ENCODE results near the gene IGLL1. TPM values are rescaled to one million over a fixed set of nuclear protein-coding genes. Genes with fewer than 3 reads are reported as not detected.
"Not testable (repeated sequence)": the region's sequence is repeated elsewhere in the genome, so short reads cannot be mapped to it uniquely, and the experiment has no call there.

Gene IGLL1
- total and polyA plus RNA-seq, 10 donors: 0.26 TPM; not detected in 9

DNA sequence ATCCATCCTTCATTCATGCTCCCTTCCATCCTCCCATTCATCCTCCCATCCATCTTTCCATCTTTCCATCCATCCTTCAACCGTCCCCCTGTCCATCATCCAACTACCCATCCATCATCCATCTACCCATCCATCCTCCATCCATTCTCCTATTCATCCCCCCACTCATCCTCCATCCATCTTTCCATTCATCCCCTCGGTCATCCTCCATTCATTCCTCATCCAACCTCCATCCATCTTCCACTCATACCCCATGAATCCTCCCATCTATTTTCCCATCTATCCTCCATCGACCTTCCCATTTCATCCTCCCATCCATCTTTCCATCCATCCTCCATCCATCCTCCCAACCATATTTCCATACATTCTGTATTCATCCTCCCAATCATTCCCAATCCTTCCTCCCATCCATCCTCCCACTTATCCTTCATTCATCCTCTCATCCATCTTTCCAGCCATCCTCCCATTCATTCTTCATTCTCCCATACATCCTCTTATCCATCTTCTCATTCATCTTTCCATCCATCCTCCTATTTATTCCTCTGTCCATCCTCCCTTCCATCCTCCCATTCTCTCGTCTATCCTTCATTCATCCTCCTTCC, 29.9 kb downstream of the IGLL1 start:
- DNase-seq: no peak
- H3K27ac ChIP-seq: no peak overlapping the region
- no peak overlapping the region for H3K4me3 ChIP-seq
- WGBS, 5 donors: 60 to 89% (median 84%) methylated on average over 4 of the region's 4 CpGs
- intact Hi-C loops (cut with DNase I; ENCODE audit: low total_unique reads): no loop called here
- H3K4me1 ChIP-seq: no peaks in the 10 kb centered on the region
- H3K36me3 ChIP-seq: no peaks in the 10 kb centered on the region
- peaks cover 0 to 25% (median 0%) of the 10 kb centered on the region in 7 donors for H3K27me3 ChIP-seq (replicated peaks in 1 of 7)
- peaks cover 0 to 24% (median 19%) of the 10 kb centered on the region in 8 donors for H3K9me3 ChIP-seq
- TF ChIP-seq CTCF (IDR thresholded peaks at IDR 0.05 in 8 of 11, conservative IDR thresholded peaks at IDR 0.05 in 3 of 11) (no peak), POLR2AphosphoS5 (IDR thresholded peaks at IDR 0.05) (no peak), POLR2A (IDR thresholded peaks at IDR 0.05) (no peak)

GRCh38 chr22:23549198-23549595, 30.9 kb downstream of the IGLL1 start:
- H3K4me1 ChIP-seq: no peaks in the 10 kb centered on the region
- H3K36me3 ChIP-seq: no peaks in the 10 kb centered on the region
- intact Hi-C loops (cut with DNase I; ENCODE audit: low total_unique reads): no loop called here
- H3K27me3 ChIP-seq (replicated peaks in 1 of 7): peaks cover 0 to 15% (median 0%) of the 10 kb centered on the region in 7 donors
- DNase-seq: peak; percentile 30
- H3K27ac ChIP-seq: no peak overlapping the region
- H3K9me3 ChIP-seq: peaks cover 0 to 24% (median 19%) of the 10 kb centered on the region in 8 donors
- H3K4me3 ChIP-seq: no peak overlapping the region
- WGBS, 5 donors: 69 to 81% (median 79%) methylated on average over 4 to 5 of the region's 5 CpGs
- TF ChIP-seq CTCF (IDR thresholded peaks at IDR 0.05 in 8 of 11, conservative IDR thresholded peaks at IDR 0.05 in 3 of 11): no peak
- TF ChIP-seq POLR2A (IDR thresholded peaks at IDR 0.05): no peak
- no peak for TF ChIP-seq POLR2AphosphoS5 (IDR thresholded peaks at IDR 0.05)

- no peaks in the 10 kb centered on the region for H3K4me1 ChIP-seq
- peaks cover 0 to 24% (median 19%) of the 10 kb centered on the region in 8 donors for H3K9me3 ChIP-seq
- H3K4me3 ChIP-seq: no peak overlapping the region
- 75 to 92% (median 87%) methylated on average over 5 to 8 of the region's 8 CpGs for WGBS, 5 donors
- H3K27me3 ChIP-seq (replicated peaks in 1 of 7): peaks cover 0 to 10% (median 0%) of the 10 kb centered on the region in 7 donors
- intact Hi-C loops (cut with DNase I; ENCODE audit: low total_unique reads): no loop called here
- DNase-seq: peak; percentile 41
- no peak overlapping the region for H3K27ac ChIP-seq
- no peaks in the 10 kb centered on the region for H3K36me3 ChIP-seq
- TF ChIP-seq CTCF (IDR thresholded peaks at IDR 0.05 in 8 of 11, conservative IDR thresholded peaks at IDR 0.05 in 3 of 11): no peak
- no peak for TF ChIP-seq POLR2A (IDR thresholded peaks at IDR 0.05)
- no peak for TF ChIP-seq POLR2AphosphoS5 (IDR thresholded peaks at IDR 0.05)
Measured at GRCh38 chr22:23548501-23549197, 31.4 kb downstream of the IGLL1 start.

DNA sequence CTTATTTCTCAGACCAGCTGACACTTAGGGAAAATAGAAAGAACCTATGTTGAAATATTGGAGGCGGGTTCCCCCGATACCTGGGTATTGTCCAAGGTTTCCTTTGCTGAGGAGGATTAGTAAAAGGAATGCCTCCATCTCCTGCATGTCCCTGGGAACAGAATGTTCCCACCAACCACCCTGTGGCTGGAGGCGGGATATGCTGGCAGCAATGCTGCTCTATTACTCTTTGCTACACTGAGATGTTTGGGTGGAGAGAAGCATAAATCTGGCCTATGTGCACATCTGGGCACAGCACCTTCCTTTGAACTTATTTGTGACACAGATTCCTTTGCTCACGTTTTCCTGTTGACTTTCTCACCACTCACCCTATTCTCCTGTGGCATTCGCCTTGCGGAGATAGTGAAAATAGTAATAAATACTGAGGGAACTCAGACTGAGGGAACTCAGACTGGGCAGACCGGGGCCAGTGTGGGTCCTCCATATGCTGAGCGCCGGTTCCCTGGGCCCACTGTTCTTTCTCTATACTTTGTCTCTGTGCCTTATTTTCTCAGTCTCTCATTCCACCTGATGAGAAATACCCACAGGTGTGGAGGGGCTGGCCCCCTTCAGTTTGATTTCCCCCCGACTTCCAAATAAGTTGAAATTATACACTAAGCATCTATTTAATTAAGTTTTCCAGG, 32.1 kb downstream of the IGLL1 start:
- H3K4me3 ChIP-seq: no peak overlapping the region
- H3K9me3 ChIP-seq: peaks cover 0 to 24% (median 19%) of the 10 kb centered on the region in 8 donors
- peak; percentile 34 for DNase-seq
- no peak overlapping the region for H3K27ac ChIP-seq
- 82 to 95% (median 94%) methylated on average over 10 of the region's 10 CpGs for WGBS, 5 donors
- peaks cover 0 to 3% (median 0%) of the 10 kb centered on the region in 7 donors for H3K27me3 ChIP-seq (replicated peaks in 1 of 7)
- TF ChIP-seq CTCF (IDR thresholded peaks at IDR 0.05 in 8 of 11, conservative IDR thresholded peaks at IDR 0.05 in 3 of 11) (no peak), POLR2AphosphoS5 (IDR thresholded peaks at IDR 0.05) (no peak), POLR2A (IDR thresholded peaks at IDR 0.05) (no peak)
- H3K36me3 ChIP-seq: no peaks in the 10 kb centered on the region
- H3K4me1 ChIP-seq: no peaks in the 10 kb centered on the region
- intact Hi-C loops (cut with DNase I; ENCODE audit: low total_unique reads): no loop called here

GRCh38 chr22:23547382-23547781, 32.7 kb downstream of the IGLL1 start:
- H3K36me3 ChIP-seq; H3K4me3 ChIP-seq; H3K27me3 ChIP-seq (replicated peaks in 1 of 7); H3K27ac ChIP-seq; H3K4me1 ChIP-seq; intact Hi-C loops (cut with DNase I; ENCODE audit: low total_unique reads); DNase-seq: not testable (repeated sequence)
- peaks cover 0 to 24% (median 19%) of the 10 kb centered on the region in 8 donors for H3K9me3 ChIP-seq
- 84 to 96% (median 91%) methylated on average over 5 of the region's 5 CpGs for WGBS, 5 donors

All from spleen (tissue), 11 donors.